ENCODE measurements around the gene SLC35E2B. TPM values are rescaled to one million over a fixed set of nuclear protein-coding genes. Genes with fewer than 3 reads are reported as not detected.

The SLC35E2B gene
- total and polyA plus RNA-seq, 12 donors = 8.4 to 30.7 (median 17.0) TPM

DNA sequence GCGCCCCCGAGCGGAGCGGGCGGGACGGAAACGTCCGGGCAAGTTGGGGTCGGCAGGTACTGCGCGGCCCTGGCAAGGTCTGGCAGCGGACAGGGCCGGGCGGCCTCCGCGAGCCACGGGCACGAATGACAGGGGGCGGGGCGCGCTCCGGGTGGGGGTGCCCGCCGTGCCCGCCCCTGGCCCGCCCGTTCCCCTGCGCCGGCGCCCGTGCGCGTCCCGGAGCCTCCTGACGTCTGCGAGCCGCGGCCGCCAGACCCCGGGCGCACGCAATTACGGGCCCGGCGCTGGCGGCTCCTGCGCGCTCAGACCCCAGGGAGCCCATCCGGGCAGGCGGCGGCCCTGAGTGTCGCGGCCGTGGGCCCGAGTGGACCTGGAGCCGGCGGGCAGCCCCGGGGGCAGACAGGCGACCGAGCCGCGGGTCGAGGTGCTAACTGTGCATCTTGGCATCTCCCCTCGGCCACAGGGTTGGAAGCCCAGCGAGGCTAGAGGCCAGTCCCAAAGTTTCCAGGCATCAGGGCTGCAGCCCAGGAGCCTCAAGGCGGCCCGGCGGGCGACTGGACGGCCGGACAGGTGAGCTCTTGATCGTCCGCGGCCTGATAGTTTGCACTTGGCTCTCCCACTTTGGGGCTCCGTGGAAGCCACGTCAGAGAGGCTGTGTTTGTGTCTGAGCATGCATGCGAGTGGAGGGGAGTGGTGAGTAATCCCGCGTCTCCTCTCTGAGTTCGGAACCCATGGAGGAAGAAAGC lies 76.4 kb downstream of the SLC35E2B start:
- H3K27me3 ChIP-seq = no peaks in the 10 kb centered on the region
- intact Hi-C loops (cut with DNase I) = no loop called here
- TF ChIP-seq, protein P1, sequence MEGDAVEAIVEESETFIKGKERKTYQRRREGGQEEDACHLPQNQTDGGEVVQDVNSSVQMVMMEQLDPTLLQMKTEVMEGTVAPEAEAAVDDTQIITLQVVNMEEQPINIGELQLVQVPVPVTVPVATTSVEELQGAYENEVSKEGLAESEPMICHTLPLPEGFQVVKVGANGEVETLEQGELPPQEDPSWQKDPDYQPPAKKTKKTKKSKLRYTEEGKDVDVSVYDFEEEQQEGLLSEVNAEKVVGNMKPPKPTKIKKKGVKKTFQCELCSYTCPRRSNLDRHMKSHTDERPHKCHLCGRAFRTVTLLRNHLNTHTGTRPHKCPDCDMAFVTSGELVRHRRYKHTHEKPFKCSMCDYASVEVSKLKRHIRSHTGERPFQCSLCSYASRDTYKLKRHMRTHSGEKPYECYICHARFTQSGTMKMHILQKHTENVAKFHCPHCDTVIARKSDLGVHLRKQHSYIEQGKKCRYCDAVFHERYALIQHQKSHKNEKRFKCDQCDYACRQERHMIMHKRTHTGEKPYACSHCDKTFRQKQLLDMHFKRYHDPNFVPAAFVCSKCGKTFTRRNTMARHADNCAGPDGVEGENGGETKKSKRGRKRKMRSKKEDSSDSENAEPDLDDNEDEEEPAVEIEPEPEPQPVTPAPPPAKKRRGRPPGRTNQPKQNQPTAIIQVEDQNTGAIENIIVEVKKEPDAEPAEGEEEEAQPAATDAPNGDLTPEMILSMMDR (IDR thresholded peaks at IDR 0.05) = no peak
- ATAC-seq = peak in 3 of 8 donors; percentile 0 to 16 (median 5)
- peaks cover 7 to 59% (median 44%) of the 10 kb centered on the region in 9 donors for H3K4me1 ChIP-seq
- 5% methylated on average over 78 to 80 of the region's 80 CpGs for WGBS, 2 donors
- no peaks in the 10 kb centered on the region for H3K9me3 ChIP-seq
- H3K36me3 ChIP-seq = peaks cover 0 to 24% (median 0%) of the 10 kb centered on the region in 9 donors
- peak overlapping the region; percentile 89 to 100 (median 97) for H3K4me3 ChIP-seq
- peak overlapping the region; percentile 98 to 100 (median 100) for H3K27ac ChIP-seq
- DNase-seq = peak in 1 of 2 donors; percentile 62

DNA sequence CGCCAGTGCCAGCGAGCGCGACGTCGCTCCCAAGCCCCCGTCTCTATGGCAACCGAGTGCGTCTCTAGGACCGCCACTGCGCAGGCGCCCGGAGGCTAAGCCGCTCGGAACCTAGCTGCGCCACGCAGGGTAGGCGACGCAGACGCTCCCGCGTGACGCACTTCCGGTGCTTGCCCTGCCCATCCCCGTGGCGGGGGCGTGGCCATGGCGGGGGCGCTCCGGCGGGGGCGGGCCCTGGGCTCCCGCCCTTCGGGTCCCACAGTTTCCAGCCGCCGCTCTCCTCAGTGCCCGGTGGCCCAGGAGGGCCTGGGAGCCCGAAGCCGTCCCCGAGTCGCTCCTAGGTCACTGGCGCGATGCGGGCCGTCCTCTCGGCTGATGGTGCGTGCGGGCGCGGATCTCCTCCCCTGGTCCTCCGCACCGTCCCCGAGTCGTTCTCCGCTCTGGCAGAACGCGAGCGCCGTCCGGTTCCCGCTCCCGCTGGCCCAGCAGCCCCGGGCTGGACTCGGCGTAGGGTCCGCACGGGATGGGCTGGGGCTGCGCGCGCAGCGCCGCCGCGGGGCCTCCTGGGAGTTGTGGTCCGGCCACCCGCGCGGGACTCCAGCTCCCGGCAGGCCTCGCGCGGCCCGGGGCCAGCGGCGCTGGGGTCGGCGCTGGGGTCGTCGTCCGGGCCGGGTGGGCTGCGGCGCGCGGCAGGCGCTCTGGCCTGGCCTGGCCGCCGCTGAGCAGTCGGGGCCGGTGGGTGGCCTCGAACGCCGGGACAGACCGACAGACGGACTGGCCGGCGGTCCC lies 77.1 kb downstream of the SLC35E2B start, which contains the start of gene MIB2:
MIB2 (plus strand) TSS at position 245 of the 789 bp plus-strand sequence. CDS start 7,953 bp downstream, outside the sequence.
- Histone ChIP-seq H3K27me3 (no peaks in the 10 kb centered on the region), H3K4me3 (peak within 1 kb of the TSS; percentile 89 to 100 (median 97)), H3K9me3 (no peaks in the 10 kb centered on the region), H3K36me3 (peaks cover 0 to 24% (median 0%) of the 10 kb centered on the region in 9 donors), H3K4me1 (peaks cover 7 to 54% (median 41%) of the 10 kb centered on the region in 9 donors), H3K27ac (peak within 1 kb of the TSS; percentile 98 to 100 (median 100))
- TF ChIP-seq, protein P1 (IDR thresholded peaks at IDR 0.05) = no peak
- peak; percentile 93 to 97 for DNase-seq
- ATAC-seq = peak; percentile 94 to 97 (median 96)
- 0% methylated on average over 98 to 107 of the region's 107 CpGs for WGBS, 2 donors
- intact Hi-C loops (cut with DNase I) = loop anchor here in 1 of 10 donors (2.0 kb wide), 1 partner anchor 41 kb away; the partner anchor contains the start of gene SSU72

DNA sequence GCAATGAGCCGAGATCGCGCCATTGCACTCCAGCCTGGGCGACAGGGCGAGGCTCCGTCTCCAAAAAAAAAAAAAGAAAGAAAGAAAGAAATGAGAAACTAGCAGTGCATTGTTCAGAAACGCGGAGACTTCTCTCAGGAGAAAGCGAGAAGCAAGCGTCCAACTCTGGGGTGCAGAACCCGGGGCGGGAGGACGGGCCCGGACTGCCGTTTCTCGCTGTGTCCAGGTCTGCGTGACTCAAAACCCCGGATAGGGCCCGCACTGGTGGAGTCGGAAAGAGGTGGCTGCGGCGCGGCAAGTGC lies 77.7 kb downstream of the SLC35E2B start:
- H3K27ac ChIP-seq = peak overlapping the region in 9 of 10 donors; percentile 98 to 100 (median 100)
- ATAC-seq = no peak
- H3K9me3 ChIP-seq = no peaks in the 10 kb centered on the region
- 0 to 1% methylated on average over 23 of the region's 23 CpGs for WGBS, 2 donors
- H3K36me3 ChIP-seq = peaks cover 0 to 24% (median 0%) of the 10 kb centered on the region in 9 donors
- no peak for DNase-seq
- peaks cover 7 to 49% (median 36%) of the 10 kb centered on the region in 9 donors for H3K4me1 ChIP-seq
- TF ChIP-seq, protein P1 (IDR thresholded peaks at IDR 0.05) = no peak
- H3K27me3 ChIP-seq = no peaks in the 10 kb centered on the region
- H3K4me3 ChIP-seq = peak overlapping the region; percentile 89 to 100 (median 97)
- intact Hi-C loops (cut with DNase I) = loop anchor here in 5 of 10 donors (2.0 to 5.0 kb wide), 2 partner anchors 38 to 40 kb away; partner anchors contain the start of gene SSU72 (in 1 of the 5)
